Thymus (tissue), 2 donors: ENCODE results near the gene RSPH6A. TPM values are rescaled to one million over a fixed set of nuclear protein-coding genes. Genes with fewer than 3 reads are reported as not detected.

ENCODE experiments used
- polyA plus RNA-seq: library from polyadenylated mRNA; stranded (reverse); fragments of 200-250 nt; gene quantifications from one replicate; pipeline ENCODE4 v1.2.3, GENCODE V29; 2013
- total RNA-seq: library from RNA; stranded (reverse); fragments of 120-200 nt; gene quantifications from one replicate; pipeline ENCODE4 v1.2.4, GENCODE V29; 2013
- donor health status: healthy.

The RSPH6A gene
- total and polyA plus RNA-seq, 2 donors, result 0.14 TPM; not detected in 1

Other genes with a start within 250 kb of the RSPH6A start
- gene OPA3, start 230.5 kb downstream of the RSPH6A start, total RNA-seq, result 3.4 TPM
- gene OPA3, start 230.5 kb downstream of the RSPH6A start, polyA plus RNA-seq, result 7.4 TPM
- gene GPR4, start 213.1 kb downstream of the RSPH6A start, total RNA-seq, result 0.09 TPM
- 1.3 TPM for gene GPR4, start 213.1 kb downstream of the RSPH6A start, polyA plus RNA-seq
- 19.3 TPM for gene EML2, start 175.9 kb downstream of the RSPH6A start, total RNA-seq
- gene EML2, start 175.9 kb downstream of the RSPH6A start, polyA plus RNA-seq, result 55.2 TPM
- 0.14 TPM for gene GIPR, start 147.1 kb downstream of the RSPH6A start, total RNA-seq
- 1.6 TPM for gene GIPR, start 147.1 kb downstream of the RSPH6A start, polyA plus RNA-seq
- gene SNRPD2, start 123.4 kb downstream of the RSPH6A start, total RNA-seq, result 711 TPM
- gene SNRPD2, start 123.4 kb downstream of the RSPH6A start, polyA plus RNA-seq, result 395 TPM
- gene QPCTL, start 122.6 kb downstream of the RSPH6A start, total RNA-seq, result 3.1 TPM
- gene QPCTL, start 122.6 kb downstream of the RSPH6A start, polyA plus RNA-seq, result 8.2 TPM
- gene FBXO46, start 84.4 kb downstream of the RSPH6A start, total RNA-seq, result 6.8 TPM
- 18.8 TPM for gene FBXO46, start 84.4 kb downstream of the RSPH6A start, polyA plus RNA-seq
- not detected for gene MEIOSIN, start 81.9 kb downstream of the RSPH6A start, total RNA-seq
- gene MEIOSIN, start 81.9 kb downstream of the RSPH6A start, polyA plus RNA-seq, result 0.02 TPM
- 1.7 TPM for gene SIX5, start 46.1 kb downstream of the RSPH6A start, total RNA-seq
- 7.0 TPM for gene SIX5, start 46.1 kb downstream of the RSPH6A start, polyA plus RNA-seq
- gene DMPK, start 32.8 kb downstream of the RSPH6A start, total RNA-seq, result 3.9 TPM
- gene DMPK, start 32.8 kb downstream of the RSPH6A start, polyA plus RNA-seq, result 59.4 TPM
- 12.4 TPM for gene DMWD, start 22.5 kb downstream of the RSPH6A start, total RNA-seq
- gene DMWD, start 22.5 kb downstream of the RSPH6A start, polyA plus RNA-seq, result 18.1 TPM
- 24.5 TPM for gene SYMPK, start 47.8 kb upstream of the RSPH6A start, total RNA-seq
- 151 TPM for gene SYMPK, start 47.8 kb upstream of the RSPH6A start, polyA plus RNA-seq
- gene FOXA3, start 49.0 kb upstream of the RSPH6A start, total RNA-seq, result 0.05 TPM
- 0.23 TPM for gene FOXA3, start 49.0 kb upstream of the RSPH6A start, polyA plus RNA-seq
- 19.3 TPM for gene IRF2BP1, start 70.8 kb upstream of the RSPH6A start, total RNA-seq
- gene IRF2BP1, start 70.8 kb upstream of the RSPH6A start, polyA plus RNA-seq, result 12.3 TPM
- 1.8 TPM for gene MYPOP, start 87.3 kb upstream of the RSPH6A start, total RNA-seq
- gene MYPOP, start 87.3 kb upstream of the RSPH6A start, polyA plus RNA-seq, result 9.1 TPM
- gene NANOS2, start 99.5 kb upstream of the RSPH6A start, total RNA-seq, result not detected
- 0.07 TPM for gene NANOS2, start 99.5 kb upstream of the RSPH6A start, polyA plus RNA-seq
- 0.09 TPM for gene NOVA2, start 158.6 kb upstream of the RSPH6A start, total RNA-seq
- gene NOVA2, start 158.6 kb upstream of the RSPH6A start, polyA plus RNA-seq, result 1.0 TPM
- 11.3 TPM for gene CCDC61, start 180.2 kb upstream of the RSPH6A start, total RNA-seq
- 23.0 TPM for gene CCDC61, start 180.2 kb upstream of the RSPH6A start, polyA plus RNA-seq
- gene PGLYRP1, start 207.7 kb upstream of the RSPH6A start, total RNA-seq, result 4.3 TPM
- 0.37 TPM for gene PGLYRP1, start 207.7 kb upstream of the RSPH6A start, polyA plus RNA-seq
- gene IGFL4, start 225.7 kb upstream of the RSPH6A start, total RNA-seq, result 0.14 TPM
- 0.16 TPM for gene IGFL4, start 225.7 kb upstream of the RSPH6A start, polyA plus RNA-seq